GM21390 (cell line): Measurements from ENCODE around the gene NKD2.
"Not testable (repeated sequence)": the region's sequence is repeated elsewhere in the genome, so short reads cannot be mapped to it uniquely, and the experiment has no call there.

ENCODE experiments used
- ATAC-seq: cut with Tn5 transposase; IDR thresholded peaks from one replicate; pipeline ENCODE4 v1.9.1; 2021; ENCODE audit not compliant: unreplicated experiment

NKD2 gene

DNA sequence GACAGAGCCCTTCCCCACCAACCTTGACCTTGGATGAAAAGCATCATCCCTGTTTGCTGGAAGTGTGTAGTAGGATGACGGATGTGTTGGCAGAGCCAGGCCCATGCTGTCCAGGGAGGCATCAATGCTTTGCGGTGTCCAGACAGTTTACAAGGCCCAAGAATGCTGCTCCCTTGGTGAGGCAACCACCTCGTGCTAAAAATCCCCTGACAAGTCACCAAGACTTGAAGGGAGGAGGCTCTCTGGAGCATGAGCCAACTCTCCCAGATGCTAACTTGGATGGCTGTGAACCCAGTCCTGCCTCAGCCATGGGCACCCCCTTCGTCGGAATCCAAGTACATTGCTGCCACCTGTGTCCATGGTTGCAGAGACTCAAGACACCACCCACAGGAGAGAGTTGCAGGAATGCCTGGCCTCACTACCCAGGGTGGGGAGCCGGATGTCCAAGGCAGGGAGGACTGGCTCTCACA lies 9.5 kb upstream of the NKD2 start:
- no peak for ATAC-seq

DNA sequence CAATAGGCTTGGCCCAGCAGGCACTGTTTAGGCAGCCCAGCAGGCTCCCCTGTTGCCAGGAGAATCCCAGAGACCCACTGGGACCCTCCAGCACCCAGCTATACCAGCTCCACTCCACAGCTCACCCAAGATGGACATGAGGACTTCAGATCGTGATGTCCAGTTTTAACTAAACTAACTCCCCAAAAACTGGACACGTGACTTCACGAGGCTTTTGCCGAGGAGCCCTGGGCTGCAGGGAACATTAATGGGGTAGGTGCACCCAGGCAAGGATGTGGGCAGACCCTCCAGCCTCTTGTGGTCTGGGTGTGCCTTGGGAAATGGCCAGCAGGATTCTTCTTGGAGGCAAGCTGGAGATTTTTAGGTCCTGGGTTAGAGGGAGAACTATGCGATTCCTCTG lies 8.9 kb upstream of the NKD2 start:
- ATAC-seq: no peak

DNA sequence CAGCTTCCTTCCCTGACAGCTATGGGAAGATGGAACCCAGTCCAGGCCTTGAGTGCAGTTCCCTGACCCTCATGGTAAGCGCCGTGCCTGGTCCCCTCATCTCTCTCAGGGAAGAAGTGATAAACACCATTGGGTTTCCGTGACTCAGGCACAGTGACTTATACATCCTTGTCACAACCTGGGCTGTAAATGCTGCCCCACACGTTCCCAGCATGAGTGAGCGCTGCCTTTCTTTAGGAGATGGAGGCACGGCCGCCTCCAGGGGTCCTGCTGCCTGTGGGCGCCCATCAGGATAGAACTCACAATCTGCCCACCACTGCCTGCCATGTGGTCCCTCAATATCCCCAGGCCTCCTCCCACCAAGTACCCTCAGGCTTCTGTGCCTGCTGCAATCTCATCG lies 8.3 kb upstream of the NKD2 start:
- ATAC-seq: no peak

DNA sequence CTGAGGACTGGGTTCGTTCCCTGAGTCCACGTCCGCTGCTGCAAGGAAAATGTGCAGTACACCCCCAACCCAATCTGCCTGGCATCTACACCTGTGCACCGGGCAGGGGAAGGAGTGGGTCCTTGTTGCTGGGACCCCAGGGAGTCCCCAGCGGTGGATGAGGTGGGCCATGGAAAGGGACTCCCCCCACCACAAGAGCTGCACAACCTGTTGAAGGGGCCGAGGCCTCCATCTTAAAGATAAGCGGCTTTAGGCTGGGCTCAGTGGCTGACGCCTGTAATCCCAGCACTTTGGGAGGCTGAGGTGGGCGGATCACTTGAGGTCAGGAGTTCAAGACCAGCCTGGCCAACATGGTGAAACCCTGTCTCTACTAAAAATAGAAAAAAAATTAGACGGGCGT lies 7.8 kb upstream of the NKD2 start:
- ATAC-seq: not testable (repeated sequence)

DNA sequence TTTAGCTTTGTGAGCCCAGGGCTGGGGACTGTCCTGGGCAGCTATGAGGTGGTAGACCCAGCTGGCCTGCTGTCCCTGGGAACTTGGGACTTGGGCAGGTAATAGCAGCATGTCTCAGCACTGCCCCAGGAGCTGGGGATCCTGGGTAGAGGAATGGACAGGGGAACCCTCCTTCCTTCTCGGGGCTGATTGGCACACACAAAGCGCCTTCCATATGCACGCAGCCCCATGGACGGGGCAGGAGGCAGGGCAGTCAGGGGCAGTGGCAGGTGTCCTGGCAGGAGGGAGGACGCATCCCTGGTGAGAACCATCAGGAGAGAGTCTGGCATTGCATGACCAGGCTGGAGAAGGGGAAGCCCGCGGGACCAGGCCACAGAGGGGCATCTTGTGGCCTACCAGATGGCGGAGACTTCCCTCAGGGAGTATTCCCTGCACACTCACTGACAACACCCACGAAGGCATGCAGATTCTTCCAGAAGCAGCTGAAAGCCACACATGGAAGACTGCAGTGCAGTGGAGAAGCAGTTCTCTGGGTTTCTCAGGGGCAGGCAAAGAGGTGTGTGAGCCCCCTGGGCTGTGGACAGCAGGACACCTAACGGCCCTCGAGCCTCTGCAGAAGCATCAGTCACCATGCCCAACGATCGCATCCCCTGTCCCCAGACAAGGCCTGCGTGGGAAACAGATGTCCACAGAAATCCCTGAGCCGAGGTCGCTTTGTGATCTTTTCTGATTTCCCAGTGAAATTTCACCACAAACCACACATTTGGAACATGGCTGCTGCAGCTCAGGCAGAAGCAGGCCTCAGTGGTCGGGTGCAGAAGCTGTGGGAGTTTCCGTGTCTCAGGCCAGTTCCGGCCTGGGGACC lies 7.0 kb upstream of the NKD2 start:
- ATAC-seq: no peak

DNA sequence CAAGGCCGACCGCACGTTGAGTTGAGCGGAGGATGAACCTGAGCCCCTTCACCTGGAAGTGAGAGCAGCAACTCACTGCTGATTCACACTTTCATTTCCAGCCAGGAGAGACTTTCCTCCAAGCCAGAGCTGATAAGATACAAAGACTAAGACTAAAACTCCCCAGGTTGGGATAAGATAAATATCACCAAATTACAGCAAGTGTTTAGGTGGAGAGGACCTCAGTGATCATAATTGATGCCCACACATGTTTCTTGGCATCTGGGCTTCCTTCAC lies 6.4 kb upstream of the NKD2 start:
- no peak for ATAC-seq

DNA sequence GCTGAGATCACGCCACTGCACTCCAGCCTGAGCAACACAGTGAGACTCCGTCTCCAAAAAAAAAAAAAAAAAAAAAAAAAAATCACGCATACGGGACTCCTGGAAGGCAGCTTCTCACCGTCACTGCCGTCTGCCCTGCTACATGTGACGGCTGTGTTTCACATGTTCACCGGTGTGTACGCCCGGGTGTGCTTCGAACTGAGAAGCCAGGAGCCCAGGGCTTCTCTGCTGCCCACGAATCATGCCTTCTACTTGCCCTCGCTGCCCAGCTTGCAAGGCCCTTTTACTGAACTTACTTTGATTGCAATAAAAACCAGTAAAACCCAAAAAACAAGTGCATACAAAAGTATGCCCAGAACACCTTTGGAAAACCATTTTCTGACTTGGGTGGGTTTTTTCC lies 5.8 kb upstream of the NKD2 start:
- ATAC-seq: no peak

DNA sequence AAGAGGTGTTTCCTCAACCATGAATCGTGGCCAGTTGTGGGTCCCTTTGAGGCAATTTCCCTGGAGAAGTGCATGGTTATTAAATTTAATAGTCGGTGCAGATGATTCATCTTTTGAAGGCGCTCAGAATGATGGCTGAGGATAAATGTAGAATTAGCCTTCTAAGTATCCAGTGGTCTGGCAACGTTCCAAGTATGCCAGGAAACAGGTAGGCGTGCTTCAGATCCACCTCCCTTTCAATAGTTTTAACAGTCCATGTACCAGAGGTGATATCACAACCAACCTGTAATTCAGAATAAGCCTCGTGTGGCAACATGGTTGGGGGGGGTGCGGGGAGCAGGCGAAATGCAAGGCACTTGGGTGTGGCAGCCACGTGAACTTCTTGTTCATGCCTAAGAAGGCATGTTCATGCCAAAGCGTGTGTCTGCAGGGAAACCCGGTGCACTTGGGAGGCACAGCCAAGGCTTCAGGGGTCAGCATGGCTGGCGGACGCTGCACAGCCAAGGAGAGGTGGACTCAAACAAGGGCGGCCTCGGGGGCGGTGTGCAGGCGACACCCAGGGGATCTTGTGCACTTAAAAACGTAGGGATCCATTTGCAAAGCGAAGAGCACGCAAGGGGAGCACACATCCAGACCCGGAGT lies 5.2 kb upstream of the NKD2 start:
- no peak for ATAC-seq

DNA sequence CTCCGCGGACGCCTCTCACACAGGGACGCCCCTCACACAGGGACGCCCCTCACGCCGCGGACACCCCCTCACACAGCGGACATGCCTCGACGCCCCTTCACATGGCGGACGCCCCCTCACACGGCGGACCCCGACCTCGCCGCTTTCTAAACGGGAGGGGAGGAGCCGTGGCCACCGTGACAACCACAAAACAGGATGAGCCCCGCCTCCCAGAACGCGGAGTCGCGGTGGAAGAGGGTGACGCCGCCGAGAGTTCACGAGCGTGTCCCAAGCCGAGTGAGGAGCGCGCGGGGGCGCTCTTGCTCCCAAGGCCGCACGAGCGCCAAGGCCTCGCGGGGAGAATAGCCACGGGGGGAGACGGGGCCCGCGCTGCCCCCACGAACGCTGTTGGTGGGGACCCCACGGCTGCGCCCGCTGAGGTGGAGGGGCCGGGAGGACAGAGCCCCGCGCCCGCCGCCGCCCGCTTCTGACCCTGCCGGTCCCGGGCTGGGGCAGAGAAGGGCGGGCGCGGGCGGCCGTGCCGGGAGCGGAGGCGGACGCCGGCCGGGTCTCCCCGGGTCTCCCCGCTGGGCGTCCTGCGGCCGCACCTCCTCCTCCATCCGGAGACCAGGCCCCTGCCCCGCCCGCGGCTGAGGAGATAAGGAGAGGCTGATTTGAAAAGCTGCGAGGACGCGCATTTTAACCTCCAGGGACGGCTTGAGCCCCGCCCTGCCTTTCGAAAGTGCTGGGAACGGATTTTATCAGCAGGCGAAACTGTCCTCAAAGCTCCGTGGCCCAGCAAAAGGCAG lies 3.9 kb upstream of the NKD2 start:
- ATAC-seq: no peak

DNA sequence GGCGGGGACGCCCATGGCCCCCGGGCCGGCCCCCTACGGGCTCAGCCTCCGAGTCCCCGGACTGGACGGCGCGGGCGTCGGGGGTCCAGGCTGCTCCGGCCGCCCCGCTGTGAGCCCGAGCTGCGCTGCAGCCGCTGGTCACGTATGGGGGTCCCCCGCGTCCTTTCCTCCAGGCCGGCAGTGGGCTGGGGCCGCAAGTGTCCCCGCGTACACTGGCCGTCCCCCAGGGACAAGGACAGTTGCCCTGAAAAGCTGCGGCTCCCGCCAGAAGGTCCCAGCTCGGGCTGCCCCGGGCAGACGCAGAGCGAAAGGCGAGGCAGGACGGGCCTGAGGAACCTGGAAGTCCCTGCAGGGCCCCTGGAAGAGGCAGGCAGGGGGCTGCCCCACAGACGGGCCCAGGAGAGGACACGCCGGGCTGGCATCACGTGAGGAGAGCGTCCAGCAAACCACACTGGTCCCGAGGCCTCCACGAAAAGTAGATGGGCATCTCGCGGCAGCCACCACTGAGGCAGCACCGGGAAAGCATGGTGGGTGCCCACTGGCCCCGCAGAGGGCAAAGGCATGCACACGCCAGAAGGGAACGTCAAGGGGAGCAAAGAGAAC lies 3.3 kb upstream of the NKD2 start:
- no peak for ATAC-seq

DNA sequence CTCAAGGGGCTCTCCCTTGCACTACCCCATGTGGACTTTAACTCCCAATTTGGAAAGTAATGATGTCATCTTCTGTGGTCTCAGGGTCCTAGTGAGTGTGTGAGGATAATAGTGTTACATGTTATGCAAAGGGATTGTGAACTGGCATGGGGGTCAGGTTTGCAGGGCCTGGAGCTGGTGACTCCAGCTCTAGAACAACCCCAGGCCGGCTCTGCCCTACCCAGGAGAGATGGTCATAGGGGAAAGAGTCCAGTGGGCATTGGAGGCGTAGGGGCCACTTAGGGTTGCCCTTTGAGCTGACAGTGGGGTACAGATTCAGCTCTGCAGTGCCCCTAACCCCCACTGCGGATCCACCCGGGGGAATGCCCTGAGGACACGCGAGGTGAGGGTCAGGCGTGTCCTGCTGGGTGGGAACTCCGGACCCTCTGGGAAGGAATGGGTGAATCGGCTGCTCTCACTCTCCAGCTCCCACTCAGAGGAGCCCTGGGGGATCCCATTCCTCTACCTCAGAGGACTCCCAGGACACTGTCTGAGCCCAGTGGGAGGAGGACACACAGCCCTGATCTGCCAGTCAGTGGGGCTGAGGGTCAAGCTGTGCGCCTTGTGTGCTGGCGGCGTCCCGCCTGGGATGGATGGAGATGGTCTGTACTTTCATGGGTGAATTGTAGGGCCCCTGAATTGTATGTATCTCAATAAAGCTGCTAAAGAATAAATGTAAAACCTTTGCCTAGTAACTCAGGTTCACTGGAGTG lies 2.5 kb upstream of the NKD2 start:
- no peak for ATAC-seq

DNA sequence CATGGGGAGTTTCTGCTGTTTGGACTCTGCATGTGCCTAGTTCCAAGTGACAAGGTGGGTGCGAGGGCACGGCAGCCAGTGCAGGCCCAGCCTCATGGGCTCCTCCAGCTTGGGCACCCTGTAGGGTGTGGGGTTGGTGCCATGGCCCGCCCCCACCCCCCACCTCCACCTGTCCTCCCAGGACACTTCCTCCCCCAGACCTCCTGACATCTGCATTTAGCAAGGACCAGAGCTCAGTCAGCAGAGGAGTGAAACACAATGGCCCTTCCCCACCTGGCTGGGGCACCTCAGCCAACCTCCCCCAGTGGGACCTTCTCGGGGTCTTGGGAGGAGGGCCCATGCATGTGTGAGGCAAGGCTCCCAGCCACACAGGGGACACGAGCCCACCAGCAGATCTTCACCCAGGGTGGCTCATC lies 1.9 kb upstream of the NKD2 start:
- ATAC-seq: no peak

DNA sequence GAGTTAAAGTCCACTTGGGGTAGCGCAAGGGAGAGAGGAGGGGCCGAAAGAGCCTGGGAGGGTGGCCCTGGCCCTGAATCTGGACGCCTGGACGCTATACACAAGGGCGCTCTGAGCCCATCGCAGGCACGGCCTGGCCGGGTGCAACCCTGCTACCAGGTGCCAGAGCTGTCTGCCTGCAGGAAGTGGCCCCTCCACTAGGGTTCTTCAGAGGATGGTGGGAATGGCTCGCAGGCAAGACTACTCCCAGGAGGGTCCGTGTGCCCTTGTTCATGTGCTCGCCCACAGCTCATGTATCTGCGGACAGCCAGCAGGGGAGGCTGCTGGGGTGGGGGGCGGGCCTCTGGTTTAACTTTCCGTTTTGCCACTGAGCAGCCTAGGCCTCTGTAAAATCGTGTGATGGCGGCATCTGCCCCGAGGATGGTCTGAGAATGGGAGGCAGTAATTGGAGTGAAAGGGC lies 1.4 kb upstream of the NKD2 start:
- ATAC-seq: no peak

DNA sequence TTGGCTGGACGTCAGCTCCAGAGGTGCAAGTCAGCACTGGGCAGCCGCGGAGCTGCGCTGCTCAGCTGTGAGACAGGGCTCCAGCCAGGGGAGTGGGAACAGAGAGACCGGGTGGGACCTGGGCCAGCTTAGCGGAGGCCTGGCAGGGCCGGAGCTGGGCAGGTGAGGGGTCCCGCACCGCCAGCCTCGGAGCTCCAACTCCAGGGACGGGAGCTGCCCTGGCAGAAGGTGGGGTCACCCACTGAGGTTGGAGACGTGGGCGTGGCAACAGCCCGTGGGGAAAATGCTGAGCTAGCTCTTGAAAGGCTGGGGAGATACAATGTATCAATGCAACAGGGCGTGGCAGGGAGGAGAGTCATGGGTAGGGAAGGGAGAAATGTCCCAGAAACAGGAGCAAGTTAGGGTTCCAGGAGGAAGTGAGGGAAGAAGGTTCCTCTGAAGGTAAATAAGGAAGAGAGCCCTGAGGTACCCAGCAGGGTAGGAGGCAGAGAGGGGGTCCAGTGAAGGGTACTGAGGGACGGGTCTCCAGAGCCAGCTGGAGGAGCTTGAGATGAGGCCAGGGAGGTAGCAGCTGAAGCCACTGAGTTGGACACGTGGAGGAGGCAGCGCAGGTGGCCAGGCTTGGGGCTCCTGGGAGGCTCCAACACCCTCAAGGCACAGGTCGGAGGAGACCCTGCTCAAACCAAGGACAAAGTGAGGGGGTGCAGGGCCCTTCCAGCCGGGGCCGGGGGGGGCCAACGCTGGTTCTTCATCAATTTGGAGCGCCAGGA lies 736 bp upstream of the NKD2 start:
- ATAC-seq: no peak

DNA sequence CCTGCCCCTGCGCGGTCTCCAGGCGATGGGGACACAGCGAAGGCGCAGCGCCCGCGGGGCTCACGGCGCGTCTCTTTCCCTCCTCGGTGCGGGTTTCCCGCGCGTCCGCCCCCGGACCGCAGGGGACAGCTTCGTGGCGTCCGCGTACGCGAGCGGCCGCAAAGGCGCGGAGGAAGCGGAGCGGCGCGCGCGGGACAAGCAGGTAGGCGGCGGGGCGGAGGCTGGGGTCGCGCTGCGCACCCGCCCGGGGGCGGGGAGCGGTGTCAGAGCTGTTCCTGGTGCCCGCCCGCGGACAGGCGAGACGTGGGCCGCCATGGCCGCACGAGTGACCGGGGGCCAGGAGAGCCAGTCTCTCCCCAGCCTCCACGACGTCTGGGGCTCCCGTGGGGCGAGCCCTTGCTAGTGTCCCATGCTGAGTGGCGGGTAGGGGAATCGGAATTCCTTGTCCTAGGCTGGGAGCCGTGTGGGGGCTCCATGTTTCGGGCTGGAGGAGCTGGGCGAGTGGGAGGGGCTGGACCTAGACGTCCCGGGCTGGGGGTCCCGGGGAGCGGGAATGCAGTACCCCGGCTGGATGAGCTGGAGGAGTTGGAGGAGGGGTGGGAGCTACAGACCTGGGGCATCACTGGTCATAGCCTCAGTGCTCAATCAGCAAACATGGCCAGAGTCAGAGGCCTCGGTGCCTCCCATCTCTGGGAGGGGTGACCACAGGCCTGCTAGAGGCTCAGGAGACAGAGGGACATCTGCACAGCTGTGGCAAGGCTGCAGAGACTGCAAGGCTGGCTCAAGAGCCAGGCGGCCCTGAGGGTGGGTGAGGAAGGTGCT lies 968 bp downstream of the NKD2 start:
- ATAC-seq: no peak

DNA sequence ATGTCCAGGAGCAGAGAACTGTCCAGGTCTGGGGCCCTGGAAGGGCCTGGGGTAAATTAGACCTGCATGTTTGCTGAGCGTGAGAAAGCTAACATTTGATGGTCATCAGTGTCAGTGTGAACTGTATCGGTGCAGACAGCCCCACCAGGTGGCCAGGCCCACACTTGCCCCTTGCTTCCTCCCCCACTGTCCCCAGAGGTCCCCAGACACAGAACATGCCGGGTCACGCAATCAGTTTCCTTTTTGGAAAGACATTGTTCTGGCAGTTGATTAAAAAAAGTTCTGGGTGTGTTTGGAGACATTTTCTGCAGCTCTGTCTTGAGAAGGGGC lies 1.5 kb downstream of the NKD2 start:
- no peak for ATAC-seq

DNA sequence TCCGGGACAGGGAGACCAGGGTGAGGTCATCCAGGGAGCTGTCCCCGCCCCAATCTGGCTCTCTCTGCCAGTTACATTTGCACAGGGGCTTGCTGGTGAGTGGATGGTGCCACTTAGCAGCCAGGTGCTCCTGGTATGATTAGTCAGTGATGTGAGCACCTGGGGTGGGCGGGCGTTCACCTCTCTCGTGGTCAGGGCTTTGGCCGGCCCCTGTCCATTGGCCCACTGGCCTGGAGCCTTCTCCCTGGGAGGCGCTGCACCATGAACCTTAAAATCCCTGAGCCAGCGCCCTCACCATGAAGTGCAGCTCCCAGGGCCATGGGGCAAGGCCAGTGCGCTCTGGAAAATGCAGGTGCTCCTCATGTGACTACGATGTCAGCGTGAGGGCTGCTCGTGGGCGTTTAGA lies 2.0 kb downstream of the NKD2 start:
- no peak for ATAC-seq

DNA sequence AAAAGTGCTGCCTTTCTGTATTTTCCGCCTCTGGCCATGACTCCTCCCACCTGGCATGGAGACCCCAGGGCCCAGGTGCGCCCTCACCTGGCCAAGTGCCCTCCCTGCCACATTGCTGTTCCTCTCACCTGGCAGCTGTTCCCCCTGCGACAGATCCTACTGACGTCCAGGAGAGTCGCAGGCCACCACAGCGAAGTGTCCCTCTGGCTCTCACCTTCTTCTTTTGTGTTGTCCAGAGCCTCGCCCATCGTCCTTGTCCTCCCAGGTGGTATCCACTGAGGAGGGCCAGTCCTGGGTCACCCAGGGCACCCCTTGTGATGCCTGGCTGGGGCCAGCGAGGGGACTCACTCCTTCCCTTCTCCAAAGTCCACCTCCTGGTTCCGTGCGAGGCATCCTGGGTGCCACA lies 2.6 kb downstream of the NKD2 start:
- ATAC-seq: no peak

DNA sequence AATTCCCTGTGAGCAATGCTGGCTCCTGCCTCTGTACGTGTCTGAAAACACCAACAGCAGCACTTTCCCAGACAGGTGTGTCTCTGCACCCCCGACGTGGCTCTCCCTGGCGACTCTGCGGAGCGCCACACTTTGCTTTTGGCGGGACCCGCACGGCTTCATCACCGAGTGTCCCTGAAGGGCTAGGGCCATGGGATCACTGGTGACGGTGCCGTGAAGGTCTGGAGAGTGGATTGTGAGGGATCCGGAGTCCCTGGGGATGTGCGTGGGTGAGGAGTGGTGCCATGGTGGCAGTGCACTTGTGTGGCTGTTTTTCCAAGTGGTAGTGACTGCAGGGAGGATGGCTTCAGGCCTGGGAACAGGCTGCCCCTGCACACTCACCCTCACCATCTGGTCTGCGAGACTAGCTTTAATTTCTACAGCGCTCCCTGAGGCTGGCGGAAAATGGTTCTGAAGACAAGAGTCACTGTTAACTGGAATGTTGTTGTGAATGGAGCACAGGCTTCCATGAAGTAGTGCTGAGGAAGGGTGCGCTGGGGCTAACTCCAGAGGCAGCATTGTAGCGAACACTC lies 3.2 kb downstream of the NKD2 start:
- no peak for ATAC-seq
